Bronchus fibroblast of lung (primary cell): ENCODE results near the gene TSGA10. TPM values are rescaled to one million over a fixed set of nuclear protein-coding genes. Genes with fewer than 3 reads are reported as not detected.

ENCODE experiments used
- total RNA-seq: library from RNA; depleted of rRNA; stranded (reverse); fragments of >200 nt; gene quantifications from 2 replicates; pipeline ENCODE4 v1.2.3, GENCODE V29; 2015

TSGA10 gene
- total RNA-seq: 0.17 and 4.3 TPM in 2 replicates

GRCh38 chr2:99154643-99155536 is at the start of gene TSGA10, which contains the start of gene LIPT1:
TSGA10 (minus strand) TSS chr2:99154942; CDS start chr2:99109439, 45,503 bp downstream.
LIPT1 (plus strand) TSS chr2:99154967; CDS start chr2:99161958, 6,991 bp downstream.

DNA sequence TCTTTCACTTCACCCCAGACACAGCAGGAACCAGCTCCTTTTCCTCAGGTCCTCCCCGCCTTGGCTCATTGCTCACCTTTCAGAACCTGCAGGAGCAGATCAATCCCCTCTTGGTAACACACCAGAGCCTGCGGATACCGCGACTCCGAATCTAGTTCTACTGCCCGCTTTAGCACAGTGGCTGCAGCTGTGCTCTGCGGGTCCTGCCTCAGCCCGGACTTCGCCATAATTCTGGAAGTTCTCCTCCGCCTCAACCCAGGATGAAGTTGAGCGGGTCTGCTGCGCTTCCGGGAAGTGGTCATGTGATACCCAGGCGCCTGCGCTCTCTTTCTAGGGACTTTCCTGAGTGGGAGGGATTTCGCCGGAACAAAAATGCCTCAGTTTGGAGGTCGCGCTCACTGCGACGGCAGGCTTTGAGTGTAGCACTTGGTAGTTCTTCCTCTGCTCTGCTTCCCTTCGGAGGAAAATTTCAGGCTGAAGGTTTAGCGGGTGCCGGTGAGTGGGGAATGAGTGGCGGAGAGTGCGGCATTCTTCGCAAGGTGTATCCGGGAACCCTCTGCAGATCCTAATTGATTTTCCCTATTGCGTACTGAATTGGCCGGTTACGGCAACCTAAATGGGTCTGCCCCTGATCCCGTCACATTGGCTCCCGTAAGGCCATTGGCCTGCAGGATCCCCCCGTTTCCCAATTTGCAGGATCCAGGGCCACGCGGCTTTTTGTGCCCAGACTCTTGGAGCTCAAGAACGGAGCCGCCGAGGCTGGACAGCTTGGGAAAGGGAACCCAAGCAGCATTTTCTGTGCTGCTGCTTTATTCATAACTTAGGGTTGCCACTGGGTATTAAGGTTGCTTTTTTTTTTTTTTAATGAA is 26.2 kb upstream of the TSGA10 start, which contains the start of the genes MITD1 and MRPL30:
Gene MITD1, minus strand, starts transcription at position 304 of the 869 bp plus-strand sequence. Its CDS starts 77 bp downstream, at position 227.
Gene MRPL30, plus strand, starts transcription at position 430 of the 869 bp plus-strand sequence. CDS start 5,020 bp downstream, outside the sequence.

DNA sequence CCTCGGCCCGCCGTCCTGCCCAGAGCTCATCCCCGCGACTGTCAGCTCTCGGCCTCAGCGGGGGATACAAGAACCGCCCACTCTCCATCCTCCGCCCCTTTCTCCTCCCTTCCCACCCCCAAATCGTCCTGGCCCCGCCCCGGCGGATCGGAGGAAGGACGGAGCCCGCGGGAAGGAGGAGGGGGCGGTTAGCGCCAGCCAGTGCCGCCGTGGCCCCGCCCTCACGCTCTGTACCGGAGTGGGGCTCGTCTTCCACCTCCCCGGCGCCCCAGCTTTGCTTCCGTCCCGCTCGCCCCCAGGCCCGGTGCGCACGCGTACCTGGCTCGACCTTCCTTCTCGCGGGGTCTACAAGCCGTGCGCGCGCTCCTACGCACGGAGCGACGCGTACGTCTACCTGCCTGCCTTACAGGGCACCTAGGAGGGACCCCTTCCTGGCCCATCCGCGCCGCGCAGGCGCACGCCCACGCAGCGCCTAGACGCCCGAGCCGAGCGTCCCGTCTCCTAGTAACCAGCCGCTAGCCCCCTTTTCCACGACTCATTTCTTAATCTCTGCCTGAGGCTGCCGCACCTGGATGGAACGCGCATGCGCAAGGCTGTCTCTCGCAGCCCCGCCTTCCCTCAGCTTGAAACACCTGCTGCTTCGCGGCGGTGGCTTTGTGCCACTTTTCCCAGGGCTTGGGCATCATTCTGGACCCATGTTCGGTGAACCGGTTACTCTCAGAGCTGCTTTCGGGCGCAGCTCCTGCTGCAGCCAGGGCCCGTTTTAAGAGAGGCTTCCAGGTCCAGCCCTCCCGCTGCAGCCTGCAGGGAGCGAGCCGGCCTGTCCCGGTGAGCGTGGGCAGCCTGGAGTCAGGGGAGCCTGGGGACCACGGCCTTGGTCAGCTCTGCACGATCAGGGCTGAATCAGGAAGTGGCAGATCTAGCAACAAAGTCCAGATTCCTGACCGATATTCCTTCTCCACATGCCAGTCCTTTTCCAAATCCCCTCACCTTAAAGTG is 13.3 kb downstream of the TSGA10 start, which contains the start of gene C2orf15:
Gene C2orf15, plus strand, starts transcription at position 598 of the 999 bp plus-strand sequence. CDS start 8,852 bp downstream, outside the sequence.

Other genes with a start within 250 kb of the TSGA10 start
- under 0.01 TPM in 1 of 2 replicates, not detected in the other for gene CRACDL, start 218.7 kb downstream of the TSGA10 start, total RNA-seq
- gene C2orf15, start 13.2 kb downstream of the TSGA10 start, total RNA-seq: not detected in 2 replicates
- gene LIPT1, start within 50 bp of the TSGA10 start, total RNA-seq: 2.1 and 8.7 TPM in 2 replicates
- 16.8 and 24.9 TPM in 2 replicates for gene MITD1, start 26.1 kb upstream of the TSGA10 start, total RNA-seq
- gene MRPL30, start 26.2 kb upstream of the TSGA10 start, total RNA-seq: 27.9 and 33.3 TPM in 2 replicates
- gene LYG2, start 100.7 kb upstream of the TSGA10 start, total RNA-seq: not detected in 2 replicates
- gene LYG1, start 146.3 kb upstream of the TSGA10 start, total RNA-seq: 0.45 TPM in 1 of 2 replicates, not detected in the other
- 41.6 and 55.0 TPM in 2 replicates for gene TXNDC9, start 181.4 kb upstream of the TSGA10 start, total RNA-seq
- gene EIF5B, start 182.4 kb upstream of the TSGA10 start, total RNA-seq: 9.6 and 14.3 TPM in 2 replicates